H9 (cell line): ENCODE results near the gene OR51V1. TPM values are rescaled to one million over a fixed set of nuclear protein-coding genes. Genes with fewer than 3 reads are reported as not detected.

Source experiments
- DNase-seq: peaks from one replicate; pipeline ENCODE4 v3.0.0-alpha.2; 2017
- H2AFZ ChIP-seq: one replicate; pipeline ENCODE4 v1.6.1; 2013; ENCODE audit warnings: mild to moderate bottlenecking, low read length, control low read depth, moderate library complexity
- H2AK5ac ChIP-seq: 2 replicates; pipeline ENCODE4 v1.6.1; 2013; ENCODE audit warnings: low read length, control low read depth, mixed read lengths; ENCODE audit not compliant: insufficient read length
- H2BK120ac ChIP-seq: one replicate; pipeline ENCODE4 v1.6.1; 2013; ENCODE audit warnings: low read depth, mild to moderate bottlenecking, low read length, control low read depth, inconsistent platforms; ENCODE audit not compliant: poor library complexity, severe bottlenecking
- H2BK12ac ChIP-seq: 2 replicates; pipeline ENCODE4 v1.6.1; 2013; ENCODE audit warnings: low read length, control low read depth, mixed read lengths, low read depth; ENCODE audit not compliant: insufficient read length
- H2BK15ac ChIP-seq: 2 replicates; pipeline ENCODE4 v1.6.1; 2013; ENCODE audit warnings: low read depth, low read length, control low read depth
- H2BK20ac ChIP-seq: one replicate; pipeline ENCODE4 v1.6.1; 2013; ENCODE audit warnings: low read depth, mild to moderate bottlenecking, low read length, control low read depth, inconsistent platforms; ENCODE audit not compliant: poor library complexity, severe bottlenecking
- H2BK5ac ChIP-seq: 2 replicates; pipeline ENCODE4 v1.6.1; 2013; ENCODE audit warnings: low read length, control low read depth, mixed read lengths; ENCODE audit not compliant: insufficient read length
- H3K14ac ChIP-seq: 2 replicates; pipeline ENCODE4 v1.6.1; 2013; ENCODE audit warnings: low read length, control low read depth; ENCODE audit not compliant: insufficient read depth
- H3K18ac ChIP-seq: 2 replicates; pipeline ENCODE4 v1.6.1; 2013; ENCODE audit warnings: low read depth, mild to moderate bottlenecking, mixed read lengths, low read length, control low read depth; ENCODE audit not compliant: insufficient read length
- H3K23ac ChIP-seq: 2 replicates; pipeline ENCODE4 v1.6.1; 2013; ENCODE audit warnings: low read length, control low read depth, mixed read lengths, low read depth; ENCODE audit not compliant: insufficient read length
- H3K23me2 ChIP-seq: 2 replicates; pipeline ENCODE4 v1.6.1; 2013; ENCODE audit warnings: low read depth, mild to moderate bottlenecking, mixed read lengths, low read length, control low read depth; ENCODE audit not compliant: insufficient read length, poor library complexity, severe bottlenecking
- H3K27ac ChIP-seq: 2 replicates; pipeline ENCODE4 v1.5.1; 2013; ENCODE audit warnings: low read length, control low read depth, mixed read lengths, low read depth; ENCODE audit not compliant: insufficient read length
- H3K27me3 ChIP-seq: 2 replicates; pipeline ENCODE4 v1.6.1; 2013; ENCODE audit warnings: low read length, control low read depth, inconsistent platforms; ENCODE audit not compliant: insufficient read depth
- H3K4ac ChIP-seq: 2 replicates; pipeline ENCODE4 v1.6.1; 2013; ENCODE audit warnings: low read depth, mild to moderate bottlenecking, control low read depth, inconsistent platforms, low read length, moderate library complexity
- H3K4me1 ChIP-seq: 2 replicates; pipeline ENCODE4 v1.6.1; 2013; ENCODE audit warnings: low read length, control low read depth, inconsistent platforms; ENCODE audit not compliant: insufficient read depth
- H3K4me2 ChIP-seq: 2 replicates; pipeline ENCODE4 v1.6.1; 2013; ENCODE audit warnings: low read length, control low read depth, mixed read lengths; ENCODE audit not compliant: insufficient read length, insufficient read depth
- H3K56ac ChIP-seq: 2 replicates; pipeline ENCODE4 v1.6.1; 2013; ENCODE audit warnings: low read depth, mild to moderate bottlenecking, mixed read lengths, low read length, control low read depth; ENCODE audit not compliant: insufficient read length
- H3K79me1 ChIP-seq: 2 replicates; pipeline ENCODE4 v1.6.1; 2013; ENCODE audit warnings: low read depth, mild to moderate bottlenecking, moderate library complexity, low read length, control low read depth, inconsistent platforms; ENCODE audit not compliant: insufficient read depth, poor library complexity, severe bottlenecking
- H3K79me2 ChIP-seq: 2 replicates; pipeline ENCODE4 v1.6.1; 2013; ENCODE audit warnings: low read length, control low read depth, inconsistent platforms; ENCODE audit not compliant: insufficient read depth
- H3K9ac ChIP-seq: 2 replicates; pipeline ENCODE4 v1.6.1; 2013; ENCODE audit warnings: low read length, control low read depth, mixed read lengths; ENCODE audit not compliant: insufficient read length; ENCODE audit errors: extremely low read depth
- H3K9me3 ChIP-seq: one replicate; pipeline ENCODE4 v1.6.1; 2013; ENCODE audit warnings: low read depth, low read length, inconsistent platforms; ENCODE audit not compliant: control insufficient read depth
- H3T11ph ChIP-seq: one replicate; pipeline ENCODE4 v1.6.1; 2013; ENCODE audit warnings: mild to moderate bottlenecking, low read length, control low read depth, inconsistent platforms
- H4K20me1 ChIP-seq: one replicate; pipeline ENCODE4 v1.6.1; 2013; ENCODE audit not compliant: control insufficient read depth, insufficient read length, insufficient read depth
- H4K5ac ChIP-seq: 2 replicates; pipeline ENCODE4 v1.6.1; 2013; ENCODE audit warnings: low read depth, mild to moderate bottlenecking, mixed read lengths, low read length, control low read depth; ENCODE audit not compliant: insufficient read length
- H4K8ac ChIP-seq: replicated peaks from 2 replicates; pipeline ENCODE4 v1.6.1; 2013; ENCODE audit warnings: low read length, control low read depth, mixed read lengths, low read depth; ENCODE audit not compliant: insufficient read length
- H4K91ac ChIP-seq: 2 replicates; pipeline ENCODE4 v1.6.1; 2013; ENCODE audit warnings: low read depth, mild to moderate bottlenecking, moderate library complexity, mixed read lengths, low read length, control low read depth; ENCODE audit not compliant: insufficient read length
- H3K27ac Mint-ChIP-seq, 3 experiments: 2 replicates in 2 of 3; 3 replicates in 1 of 3; pipeline ENCODE4 v1.8.0; 2020 to 2021; ENCODE audit warnings: mixed read lengths in 3 of 3, mild to moderate bottlenecking in 1 of 3, moderate library complexity in 1 of 3
- H3K27me3 Mint-ChIP-seq: 2 replicates; pipeline ENCODE4 v1.8.0; 2021; ENCODE audit warnings: low read depth, mild to moderate bottlenecking, moderate library complexity, mixed read lengths
- H3K36me3 Mint-ChIP-seq, 3 experiments: 2 replicates in 2 of 3; 3 replicates in 1 of 3; pipeline ENCODE4 v1.8.0; 2020 to 2021; ENCODE audit warnings: low read depth in 3 of 3, mixed read lengths in 3 of 3; ENCODE audit not compliant: insufficient read depth in 1 of 3
- H3K4me1 Mint-ChIP-seq, 2 experiments: 2 replicates each; pipeline ENCODE4 v1.8.0; 2020; ENCODE audit warnings: mixed read lengths in 2 of 2
- H3K4me3 Mint-ChIP-seq, 2 experiments: 2 replicates in 1 of 2; 3 replicates in 1 of 2; pipeline ENCODE4 v1.8.0; 2020 to 2021; ENCODE audit warnings: mild to moderate bottlenecking in 2 of 2, mixed read lengths in 2 of 2, moderate library complexity in 1 of 2
- H3K9me3 Mint-ChIP-seq, 2 experiments: 2 replicates in 1 of 2; 3 replicates in 1 of 2; pipeline ENCODE4 v1.8.0; 2020; ENCODE audit warnings: mild to moderate bottlenecking in 2 of 2, mixed read lengths in 2 of 2, moderate library complexity in 1 of 2
- WGBS: extraction: QIAGEN DNeasy Blood & Tissue Kit; methylation state at CpG from one replicate; pipeline ENCODE4 v1.1.7; 2013; ENCODE audit warnings: missing lambda C conversion rate, low lambda C conversion rate, mixed read lengths; ENCODE audit not compliant: insufficient read length; ENCODE audit errors: extremely low coverage; 5-methylcytosine and 5-hydroxymethylcytosine counted together
- total RNA-seq: library from RNA; stranded (reverse); gene quantifications from 2 replicates; pipeline ENCODE4 v1.2.1, GENCODE V29; 2021
- TF ChIP-seq, protein P1 (sequence below): fragments of 200-600 bp; sonication (generic); conservative IDR thresholded peaks from 3 replicates; pipeline ENCODE4 v1.8.0; 2021; ENCODE audit warnings: antibody characterized with exemption, mild to moderate bottlenecking

Gene OR51V1
- total RNA-seq, 1 experiment from 2014 or later = not detected

- Histone ChIP-seq H3K27me3 (no peaks in the 10 kb centered on the region), H3K4ac (no peak overlapping the region), H2BK20ac (no peak overlapping the region), H3K4me2 (no peak overlapping the region), H4K5ac (no peak overlapping the region), H3K23me2 (no peaks in the 10 kb centered on the region), H3K23ac (no peak overlapping the region), H3K56ac (no peak overlapping the region), H4K8ac (no peak overlapping the region), H4K91ac (no peak overlapping the region), H4K20me1 (no peaks in the 10 kb centered on the region), H3K9me3 (no peaks in the 10 kb centered on the region), H3K9ac (no peak overlapping the region), H3K14ac (no peak overlapping the region), H3T11ph (no peak overlapping the region), H3K79me1 (no peaks in the 10 kb centered on the region), H3K18ac (no peak overlapping the region), H3K79me2 (no peaks in the 10 kb centered on the region), H2BK5ac (no peak overlapping the region), H2BK15ac (no peak overlapping the region), H3K4me1 (no peaks in the 10 kb centered on the region), H3K27ac (no peak overlapping the region), H2AFZ (no peak overlapping the region), H2BK12ac (no peak overlapping the region), H2BK120ac (no peak overlapping the region), H2AK5ac (no peak overlapping the region)
- Mint-ChIP-seq H3K9me3 (no peaks in the 10 kb centered on the region), H3K27ac (no peak overlapping the region), H3K4me3 (no peak overlapping the region), H3K27me3 (no peaks in the 10 kb centered on the region), H3K36me3 (no peaks in the 10 kb centered on the region), H3K4me1 (no peaks in the 10 kb centered on the region)
- DNase-seq = no peak
- TF ChIP-seq, protein P1, sequence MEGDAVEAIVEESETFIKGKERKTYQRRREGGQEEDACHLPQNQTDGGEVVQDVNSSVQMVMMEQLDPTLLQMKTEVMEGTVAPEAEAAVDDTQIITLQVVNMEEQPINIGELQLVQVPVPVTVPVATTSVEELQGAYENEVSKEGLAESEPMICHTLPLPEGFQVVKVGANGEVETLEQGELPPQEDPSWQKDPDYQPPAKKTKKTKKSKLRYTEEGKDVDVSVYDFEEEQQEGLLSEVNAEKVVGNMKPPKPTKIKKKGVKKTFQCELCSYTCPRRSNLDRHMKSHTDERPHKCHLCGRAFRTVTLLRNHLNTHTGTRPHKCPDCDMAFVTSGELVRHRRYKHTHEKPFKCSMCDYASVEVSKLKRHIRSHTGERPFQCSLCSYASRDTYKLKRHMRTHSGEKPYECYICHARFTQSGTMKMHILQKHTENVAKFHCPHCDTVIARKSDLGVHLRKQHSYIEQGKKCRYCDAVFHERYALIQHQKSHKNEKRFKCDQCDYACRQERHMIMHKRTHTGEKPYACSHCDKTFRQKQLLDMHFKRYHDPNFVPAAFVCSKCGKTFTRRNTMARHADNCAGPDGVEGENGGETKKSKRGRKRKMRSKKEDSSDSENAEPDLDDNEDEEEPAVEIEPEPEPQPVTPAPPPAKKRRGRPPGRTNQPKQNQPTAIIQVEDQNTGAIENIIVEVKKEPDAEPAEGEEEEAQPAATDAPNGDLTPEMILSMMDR = no peak
- no CpG with 5 or more reads among the region's 2 CpGs for WGBS
Observed at GRCh38 chr11:5203366-5203765, 2.9 kb upstream of the OR51V1 start.
